SU-DHL-6 (cell line): ENCODE data around the gene AGAP1.

Source experiments
- CTCF ChIP-seq: fragments of 200-600 bp; sonication (generic); IDR thresholded peaks from one replicate; pipeline ENCODE4 v1.5.1; 2017; ENCODE audit warnings: antibody characterized with exemption, mild to moderate bottlenecking, low read length, moderate library complexity; ENCODE audit not compliant: insufficient read depth, poor library complexity, severe bottlenecking
- EZH2phosphoT487 ChIP-seq: fragments of 200-600 bp; sonication (generic), shearing (Covaris generic); conservative IDR thresholded peaks from 2 replicates; pipeline ENCODE4 v1.6.1; 2018; ENCODE audit warnings: mild to moderate bottlenecking, antibody characterized with exemption, low read length, moderate library complexity, mixed read lengths

- TF ChIP-seq CTCF: no peak
- no peak for TF ChIP-seq EZH2phosphoT487
Measured at GRCh38 chr2:235811446-235812184, 317.8 kb downstream of the AGAP1 start.
